PC-3 (cell line): ENCODE results near the gene SLC27A3. TPM values are rescaled to one million over a fixed set of nuclear protein-coding genes. Genes with fewer than 3 reads are reported as not detected.

ENCODE experiments used
- ATAC-seq: fragments of 200-7000 bp; cut with Tn5 transposase; 2 replicates; pipeline ENCODE4 v1.9.1; 2020; ENCODE audit warnings: mild to moderate bottlenecking, moderate library complexity
- BruUV-seq: library from RNA; stranded (reverse); fragments of 400-500 nt; replicated peaks from 2 replicates; lab custom pipeline; 2021; lab: Mats Ljungman, UMichigan
- CTCF ChIA-PET: fragments of 300-600 bp; sonication (Branson Sonifier 250); formaldehyde crosslinking; loops from one replicate; lab custom pipeline; 2022; ENCODE audit warnings: antibody characterized with exemption; lab: Charles Lee
- POLR2A ChIA-PET: fragments of 300-600 bp; sonication (Branson Sonifier 250); formaldehyde crosslinking; loops from one replicate; lab custom pipeline; 2022; ENCODE audit warnings: antibody characterized with exemption; ENCODE audit not compliant: unreplicated experiment; lab: Charles Lee
- DNase-seq: peaks from one replicate; pipeline ENCODE4 v3.0.0-alpha.2; 2015
- H2AFZ ChIP-seq: fragments of 300-600 bp; sonication (generic); 2 replicates; pipeline ENCODE4 v1.6.0; 2016; ENCODE audit warnings: antibody characterized with exemption, low read length
- H3F3A ChIP-seq: fragments of 300-600 bp; sonication (generic); one replicate; pipeline ENCODE4 v1.6.0; 2017; ENCODE audit warnings: antibody characterized with exemption, low read length, control low read depth, mild to moderate bottlenecking; ENCODE audit not compliant: unreplicated experiment
- H3K27ac ChIP-seq: fragments of 300-600 bp; sonication (generic); 2 replicates; pipeline ENCODE4 v1.5.1; 2016; ENCODE audit warnings: mild to moderate bottlenecking, low read length
- H3K27me3 ChIP-seq: fragments of 300-600 bp; sonication (generic); 2 replicates; pipeline ENCODE4 v1.6.1; 2016; ENCODE audit warnings: low read length, mixed read lengths
- H3K36me3 ChIP-seq: fragments of 300-600 bp; sonication (generic); 2 replicates; pipeline ENCODE4 v1.6.1; 2016; ENCODE audit warnings: low read depth, mixed run types, low read length, mixed read lengths
- H3K4me1 ChIP-seq: fragments of 300-600 bp; sonication (generic); 2 replicates; pipeline ENCODE4 v1.5.1; 2016; ENCODE audit warnings: low read length; ENCODE audit not compliant: insufficient read depth
- H3K4me2 ChIP-seq: fragments of 300-600 bp; sonication (generic); 2 replicates; pipeline ENCODE4 v1.6.0; 2016; ENCODE audit warnings: low read length
- H3K4me3 ChIP-seq: fragments of 300-600 bp; sonication (generic); 2 replicates; pipeline ENCODE4 v1.5.1; 2016; ENCODE audit warnings: mild to moderate bottlenecking, low read length, mixed read lengths
- H3K79me2 ChIP-seq: fragments of 300-600 bp; sonication (generic); 2 replicates; pipeline ENCODE4 v1.6.1; 2017; ENCODE audit warnings: low read length, mixed read lengths
- H3K9ac ChIP-seq: fragments of 300-600 bp; sonication (generic); 2 replicates; pipeline ENCODE4 v1.6.0; 2016; ENCODE audit warnings: mild to moderate bottlenecking, low read length
- H3K9me2 ChIP-seq: fragments of 300-600 bp; sonication (generic); replicated peaks from 2 replicates; pipeline ENCODE4 v1.6.1; 2016; ENCODE audit warnings: mixed run types, low read length, mixed read lengths
- H3K9me3 ChIP-seq: fragments of 300-600 bp; sonication (generic); 2 replicates; pipeline ENCODE4 v1.6.1; 2016; ENCODE audit warnings: low read length, mixed read lengths
- H4K20me1 ChIP-seq: fragments of 300-600 bp; sonication (generic); 2 replicates; pipeline ENCODE4 v1.6.1; 2016; ENCODE audit warnings: low read length, mixed read lengths
- EZH2 ChIP-seq: fragments of 300-600 bp; sonication (generic); IDR thresholded peaks from one replicate; pipeline ENCODE4 v1.6.1; 2017; ENCODE audit warnings: antibody characterized with exemption, mild to moderate bottlenecking, low read length; ENCODE audit not compliant: unreplicated experiment
- EZH2phosphoT487 ChIP-seq: fragments of 300-600 bp; sonication (generic); IDR thresholded peaks from 2 replicates; pipeline ENCODE4 v1.6.1; 2018; ENCODE audit warnings: mild to moderate bottlenecking, antibody characterized with exemption, low read length, borderline replicate concordance
- intact Hi-C: fragments of 100-400 bp; cut with micrococcal nuclease; formaldehyde crosslinking; loops from 2 replicates; pipeline ENCODE4 v1.9.0; 2023
- total RNA-seq: library from RNA; depleted of rRNA; stranded (reverse); fragments of >200 nt; gene quantifications from 2 replicates; pipeline ENCODE4 v1.2.3, GENCODE V29; 2014
- TF ChIP-seq, protein P1 (sequence below): fragments of 300-600 bp; sonication (generic); conservative IDR thresholded peaks from 2 replicates; pipeline ENCODE4 v1.5.1; 2017; ENCODE audit warnings: antibody characterized with exemption, low read depth, mild to moderate bottlenecking, low read length

The SLC27A3 gene
- total RNA-seq, 1 experiment from 2014 or later: 6.3 TPM

DNA sequence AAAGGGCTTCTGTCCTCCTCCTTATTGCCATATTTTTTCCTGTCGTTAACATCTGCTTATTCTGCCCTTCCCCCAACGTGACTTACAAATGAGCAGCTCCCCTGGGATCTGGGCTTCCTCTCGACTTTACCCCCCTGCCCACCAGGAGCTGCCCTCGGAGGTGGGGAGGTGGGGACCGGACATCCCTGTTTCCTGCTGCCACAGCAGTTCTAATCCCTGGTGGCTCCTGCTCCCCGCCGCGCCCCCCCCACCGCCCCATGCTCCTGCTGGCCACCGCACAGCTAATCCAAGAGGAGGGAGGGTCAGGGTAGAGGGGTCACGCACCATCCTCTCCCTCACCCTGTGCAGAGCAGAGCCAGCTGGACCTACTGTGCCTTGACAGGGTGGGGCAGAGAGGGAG lies 4.4 kb upstream of the SLC27A3 start:
- Histone ChIP-seq H3K9me3 (no peaks in the 10 kb centered on the region), H3K36me3 (peaks cover 35% of the 10 kb centered on the region; the same call in 1 of the 2 replicates), H3K9me2 (no peaks in the 10 kb centered on the region), H3K79me2 (no peaks in the 10 kb centered on the region), H2AFZ (no peak overlapping the region), H3K4me1 (peaks cover 6% of the 10 kb centered on the region), H4K20me1 (no peaks in the 10 kb centered on the region), H3K27ac (no peak overlapping the region), H3K27me3 (no peaks in the 10 kb centered on the region), H3K4me2 (no peak overlapping the region), H3K4me3 (no peak overlapping the region), H3K9ac (no peak overlapping the region), H3F3A (no peaks in the 10 kb centered on the region)
- intact Hi-C loops: no loop called here
- no peak for DNase-seq
- ATAC-seq: no peak
- no TSS peak for BruUV-seq
- no peak for TF ChIP-seq EZH2
- ChIA-PET CTCF (no interaction called here), POLR2A (no interaction called here)

DNA sequence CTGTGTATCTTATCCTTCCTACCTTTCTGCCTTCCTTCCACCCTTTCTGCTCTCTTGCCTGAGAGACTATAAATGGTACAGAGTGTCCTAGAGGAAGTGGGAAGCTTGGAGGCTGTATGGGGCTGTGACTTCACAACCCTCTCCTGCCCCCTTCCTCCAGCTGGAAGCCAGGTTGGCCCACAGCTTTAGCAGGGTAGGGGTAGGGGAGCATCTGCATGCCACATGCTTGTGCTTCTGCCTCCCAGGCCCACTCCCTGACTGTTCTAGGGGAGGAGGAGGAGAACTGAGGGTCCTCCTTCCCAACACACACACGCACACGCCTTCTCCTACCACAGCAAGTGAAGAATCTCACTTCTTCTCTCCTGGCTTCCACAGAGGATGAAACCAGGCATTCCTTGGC lies 3.9 kb upstream of the SLC27A3 start:
- H2AFZ ChIP-seq: no peak overlapping the region
- ATAC-seq: no peak
- H4K20me1 ChIP-seq: no peaks in the 10 kb centered on the region
- no peaks in the 10 kb centered on the region for H3K79me2 ChIP-seq
- no peaks in the 10 kb centered on the region for H3K9me3 ChIP-seq
- TF ChIP-seq EZH2phosphoT487 (no peak), EZH2 (no peak)
- TF ChIP-seq, protein P1, sequence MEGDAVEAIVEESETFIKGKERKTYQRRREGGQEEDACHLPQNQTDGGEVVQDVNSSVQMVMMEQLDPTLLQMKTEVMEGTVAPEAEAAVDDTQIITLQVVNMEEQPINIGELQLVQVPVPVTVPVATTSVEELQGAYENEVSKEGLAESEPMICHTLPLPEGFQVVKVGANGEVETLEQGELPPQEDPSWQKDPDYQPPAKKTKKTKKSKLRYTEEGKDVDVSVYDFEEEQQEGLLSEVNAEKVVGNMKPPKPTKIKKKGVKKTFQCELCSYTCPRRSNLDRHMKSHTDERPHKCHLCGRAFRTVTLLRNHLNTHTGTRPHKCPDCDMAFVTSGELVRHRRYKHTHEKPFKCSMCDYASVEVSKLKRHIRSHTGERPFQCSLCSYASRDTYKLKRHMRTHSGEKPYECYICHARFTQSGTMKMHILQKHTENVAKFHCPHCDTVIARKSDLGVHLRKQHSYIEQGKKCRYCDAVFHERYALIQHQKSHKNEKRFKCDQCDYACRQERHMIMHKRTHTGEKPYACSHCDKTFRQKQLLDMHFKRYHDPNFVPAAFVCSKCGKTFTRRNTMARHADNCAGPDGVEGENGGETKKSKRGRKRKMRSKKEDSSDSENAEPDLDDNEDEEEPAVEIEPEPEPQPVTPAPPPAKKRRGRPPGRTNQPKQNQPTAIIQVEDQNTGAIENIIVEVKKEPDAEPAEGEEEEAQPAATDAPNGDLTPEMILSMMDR: no peak
- POLR2A ChIA-PET: no interaction called here
- H3K27ac ChIP-seq: no peak overlapping the region
- no peak overlapping the region for H3K9ac ChIP-seq
- intact Hi-C loops: no loop called here
- no peak overlapping the region for H3K4me3 ChIP-seq
- no peaks in the 10 kb centered on the region for H3K9me2 ChIP-seq
- BruUV-seq: no TSS peak
- no peak for DNase-seq
- no peaks in the 10 kb centered on the region for H3F3A ChIP-seq
- H3K27me3 ChIP-seq: no peaks in the 10 kb centered on the region
- peaks cover 8% of the 10 kb centered on the region for H3K4me1 ChIP-seq
- CTCF ChIA-PET: no interaction called here
- no peak overlapping the region for H3K4me2 ChIP-seq
- H3K36me3 ChIP-seq: peaks cover 33% of the 10 kb centered on the region; the same call in 1 of the 2 replicates

DNA sequence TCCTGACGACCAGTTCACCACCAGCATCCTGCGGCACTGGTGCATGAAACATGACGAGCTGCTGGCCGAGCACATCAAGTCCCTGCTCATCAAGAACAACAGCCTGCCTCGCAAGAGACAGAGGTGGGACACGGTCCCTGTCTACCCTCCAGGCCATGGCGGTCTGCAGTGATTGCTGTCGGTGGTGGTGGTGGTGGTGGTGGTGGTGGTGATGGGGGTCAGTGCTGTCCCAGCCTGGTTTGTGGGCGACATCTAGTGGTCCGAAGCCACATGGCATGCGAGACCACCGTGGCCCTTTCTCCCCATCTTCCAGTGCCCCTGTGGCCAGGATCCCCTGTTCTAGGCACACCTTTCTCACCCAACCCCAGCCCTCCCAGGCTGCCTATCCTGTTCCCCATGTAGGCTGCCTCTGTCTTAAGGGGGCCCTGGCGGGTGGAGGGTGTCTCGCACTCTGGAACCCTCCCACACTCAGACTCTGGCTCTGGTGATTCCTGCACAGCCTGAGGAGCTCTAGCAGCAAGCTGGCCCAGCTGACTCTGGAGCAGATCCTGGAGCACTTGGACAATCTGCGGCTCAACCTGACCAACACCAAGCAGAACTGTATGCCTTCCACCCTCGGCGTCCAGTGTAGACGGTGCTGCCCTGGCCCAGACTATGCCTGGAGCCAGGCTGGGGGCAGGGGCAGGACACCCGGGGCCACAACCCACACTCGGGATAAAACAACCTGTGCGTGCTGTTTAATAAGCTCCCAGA lies 3.2 kb upstream of the SLC27A3 start:
- no peak overlapping the region for H3K27ac ChIP-seq
- ATAC-seq (no peak), DNase-seq (no peak)
- no peak overlapping the region for H3K9ac ChIP-seq
- H3K27me3 ChIP-seq: no peaks in the 10 kb centered on the region
- POLR2A ChIA-PET: interaction anchor here (0.7 kb wide), 1 partner anchor 161 kb away, joined by 4 read pairs; no protein-coding TSS in a partner anchor
- intact Hi-C loops: no loop called here
- no peak overlapping the region for H3K4me3 ChIP-seq
- H2AFZ ChIP-seq: no peak overlapping the region
- CTCF ChIA-PET: no interaction called here
- H3K9me3 ChIP-seq: no peaks in the 10 kb centered on the region
- no peaks in the 10 kb centered on the region for H4K20me1 ChIP-seq
- no peak overlapping the region for H3K4me2 ChIP-seq
- peaks cover 33% of the 10 kb centered on the region; the same call in 1 of the 2 replicates for H3K36me3 ChIP-seq
- no peaks in the 10 kb centered on the region for H3K79me2 ChIP-seq
- H3K4me1 ChIP-seq: peaks cover 11% of the 10 kb centered on the region
- no peaks in the 10 kb centered on the region for H3K9me2 ChIP-seq
- H3F3A ChIP-seq: no peaks in the 10 kb centered on the region
- TF ChIP-seq, protein P1: peak; percentile 55; the same call in 1 of the 2 replicates
- no peak for TF ChIP-seq EZH2
- no peak for TF ChIP-seq EZH2phosphoT487
- BruUV-seq: no TSS peak
